GM12891 (cell line): ENCODE data around the gene LRRC63.

Experiments
- PAX5 ChIP-seq: IDR thresholded peaks from 2 replicates; pipeline ENCODE4 v1.6.1; 2011; ENCODE audit warnings: low read length, moderate library complexity, mild to moderate bottlenecking; ENCODE audit not compliant: insufficient read depth, severe bottlenecking
- POLR2A ChIP-seq: IDR thresholded peaks from 2 replicates; pipeline ENCODE4 v1.6.1; 2011; ENCODE audit warnings: low read depth, low read length, control low read depth
- POLR2AphosphoS5 ChIP-seq: IDR thresholded peaks from 2 replicates; pipeline ENCODE4 v1.6.1; 2011; ENCODE audit warnings: low read depth, low read length, control low read depth
- SPI1 ChIP-seq: IDR thresholded peaks from 2 replicates; pipeline ENCODE4 v1.6.1; 2011; ENCODE audit warnings: low read depth, low read length, control low read depth
- TAF1 ChIP-seq: IDR thresholded peaks from 2 replicates; pipeline ENCODE4 v1.6.1; 2011; ENCODE audit warnings: low read depth, low read length, control low read depth

GRCh38 chr13:46289260-46289955, 77.7 kb downstream of the LRRC63 start:
- no peak for TF ChIP-seq POLR2A
- TF ChIP-seq POLR2AphosphoS5 = no peak
- TF ChIP-seq SPI1 = no peak
- no peak for TF ChIP-seq TAF1
- no peak for TF ChIP-seq PAX5
